ENCODE results near the gene PKM.

The PKM gene

DNA sequence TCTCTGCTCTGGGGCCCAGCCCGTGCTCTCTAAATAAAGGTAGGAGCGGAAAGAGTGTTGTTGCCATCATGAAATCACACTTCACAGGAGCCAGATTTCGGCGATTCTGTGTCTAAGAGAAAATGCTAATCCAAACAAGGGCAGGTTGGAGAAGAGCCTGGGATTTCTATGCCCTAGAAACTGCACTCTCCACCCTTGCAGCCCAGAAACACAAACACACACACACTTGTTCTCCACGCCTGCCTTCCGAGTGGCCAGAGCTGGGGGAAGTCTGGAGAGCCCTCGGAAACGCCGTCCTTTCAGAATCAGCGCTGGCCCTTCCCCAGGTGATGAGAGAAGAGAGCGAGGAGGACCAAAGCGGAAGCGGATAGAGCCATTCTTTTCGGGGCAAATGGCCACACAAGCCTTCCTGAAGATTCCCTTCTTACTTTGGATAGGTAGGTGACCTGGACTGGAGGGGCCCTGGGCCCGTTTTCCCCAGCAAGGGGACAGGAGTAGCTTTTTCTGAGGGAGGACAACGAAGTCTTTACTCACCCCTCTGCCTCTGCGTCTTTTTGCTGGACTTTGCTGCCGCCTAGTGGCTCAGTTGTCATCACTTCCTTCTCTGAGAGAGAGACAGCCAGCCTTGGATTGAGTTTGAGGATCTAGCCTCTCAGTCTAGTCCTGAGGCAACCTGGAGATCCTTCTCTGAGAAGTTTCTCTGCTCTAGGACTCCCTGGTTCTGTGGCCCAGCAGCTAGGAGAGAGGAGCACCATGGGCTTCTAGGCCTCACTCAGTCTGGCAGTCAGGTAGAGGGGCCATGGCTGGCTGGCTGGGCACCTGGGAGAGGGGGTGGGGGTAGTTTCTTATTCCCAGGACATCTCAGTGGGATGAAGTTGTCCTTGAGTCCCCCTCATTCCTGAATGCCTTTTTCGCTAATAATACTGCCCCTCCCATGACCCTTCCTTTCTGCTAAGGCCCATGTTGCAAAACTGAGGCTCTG lies 75.1 kb downstream of the PKM start:
- Histone ChIP-seq H3K4me3 (ENCODE audit: low read length in 2 of 2) (peak overlapping the region; percentile 75 to 81), H3K27ac (ENCODE audit: low read length) (peak overlapping the region; percentile 86), H3K9ac (ENCODE audit: low read length in 2 of 2) (peak overlapping the region; percentile 71 to 83), H3K27me3 (ENCODE audit: control insufficient read depth in 1 of 2, insufficient read depth in 2 of 2, low read length in 2 of 2) (no peaks in the 10 kb centered on the region), H3K36me3 (ENCODE audit: control insufficient read depth in 2 of 2, insufficient read depth in 2 of 2, low read length in 2 of 2) (no peaks in the 10 kb centered on the region), H3K9me3 (ENCODE audit: control insufficient read depth in 2 of 2, low read length in 2 of 2) (no peaks in the 10 kb centered on the region), H3K4me1 (ENCODE audit: control insufficient read depth, insufficient read depth, low read length) (peaks cover 26% of the 10 kb centered on the region)

DNA sequence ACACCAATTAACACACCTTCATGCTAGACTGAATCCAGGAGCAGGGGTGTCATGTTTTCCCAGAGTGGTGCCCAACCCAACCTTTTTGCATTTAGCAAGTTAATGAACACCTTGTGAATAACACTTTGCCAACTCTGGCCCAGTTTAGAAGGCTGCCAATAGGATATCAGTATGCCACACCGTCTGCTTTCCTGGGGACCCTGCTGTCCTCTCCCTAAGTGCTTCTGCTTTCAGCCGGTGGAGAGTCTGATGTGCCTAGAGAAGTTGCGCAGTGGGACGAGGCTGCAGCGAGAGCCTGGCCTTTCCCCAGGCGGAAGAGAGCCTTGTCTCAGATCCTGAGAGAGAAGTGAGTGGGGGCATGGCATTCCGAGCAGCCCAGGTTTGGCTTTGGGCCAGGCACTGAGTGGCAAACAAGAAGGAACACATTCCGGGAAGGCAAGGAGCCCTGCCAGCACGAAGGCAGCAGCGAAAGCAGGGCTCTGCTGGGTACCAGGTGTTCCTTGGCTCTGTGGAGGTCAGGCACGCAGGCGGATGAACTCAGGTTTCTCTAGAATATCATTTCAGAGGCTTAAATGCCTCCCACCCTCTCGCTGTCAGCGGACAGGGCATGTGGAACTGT lies 75.9 kb downstream of the PKM start:
- no peaks in the 10 kb centered on the region for H3K9me3 ChIP-seq (ENCODE audit: control insufficient read depth in 2 of 2, low read length in 2 of 2)
- H3K4me1 ChIP-seq (ENCODE audit: control insufficient read depth, insufficient read depth, low read length): peaks cover 26% of the 10 kb centered on the region
- peak overlapping the region; percentile 86 for H3K27ac ChIP-seq (ENCODE audit: low read length)
- no peaks in the 10 kb centered on the region for H3K27me3 ChIP-seq (ENCODE audit: control insufficient read depth in 1 of 2, insufficient read depth in 2 of 2, low read length in 2 of 2)
- peak overlapping the region; percentile 71 to 83 for H3K9ac ChIP-seq (ENCODE audit: low read length in 2 of 2)
- H3K36me3 ChIP-seq (ENCODE audit: control insufficient read depth in 2 of 2, insufficient read depth in 2 of 2, low read length in 2 of 2): no peaks in the 10 kb centered on the region
- peak overlapping the region; percentile 75 to 81 for H3K4me3 ChIP-seq (ENCODE audit: low read length in 2 of 2)

DNA sequence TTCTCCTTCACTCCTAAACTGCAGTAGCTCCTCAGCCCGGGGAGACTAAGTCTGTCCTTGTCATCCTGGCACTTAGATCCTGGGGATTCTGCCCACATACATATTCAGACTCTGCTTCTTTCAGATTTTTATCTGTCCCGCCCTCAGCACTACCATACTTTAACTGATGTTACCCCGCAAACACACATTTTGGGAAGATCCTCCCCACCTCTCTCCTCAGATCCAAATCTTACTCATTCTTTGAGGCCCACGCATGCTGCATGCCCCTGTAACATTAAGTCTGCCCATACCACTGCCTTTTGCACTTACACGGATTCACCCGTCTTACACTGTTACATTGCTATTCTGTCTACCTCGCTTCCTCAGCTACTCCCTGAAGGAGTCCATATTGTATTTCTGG lies 76.7 kb downstream of the PKM start:
- Histone ChIP-seq H3K9ac (ENCODE audit: low read length in 2 of 2) (peak overlapping the region in 1 of 2 donors; percentile 71), H3K4me1 (ENCODE audit: control insufficient read depth, insufficient read depth, low read length) (peaks cover 26% of the 10 kb centered on the region), H3K27me3 (ENCODE audit: control insufficient read depth in 1 of 2, insufficient read depth in 2 of 2, low read length in 2 of 2) (no peaks in the 10 kb centered on the region), H3K27ac (ENCODE audit: low read length) (peak overlapping the region; percentile 86), H3K36me3 (ENCODE audit: control insufficient read depth in 2 of 2, insufficient read depth in 2 of 2, low read length in 2 of 2) (no peaks in the 10 kb centered on the region), H3K9me3 (ENCODE audit: control insufficient read depth in 2 of 2, low read length in 2 of 2) (no peaks in the 10 kb centered on the region), H3K4me3 (ENCODE audit: low read length in 2 of 2) (no peak overlapping the region)

- Histone ChIP-seq H3K27ac (ENCODE audit: low read length) (peak overlapping the region; percentile 86), H3K9ac (ENCODE audit: low read length in 2 of 2) (no peak overlapping the region), H3K9me3 (ENCODE audit: control insufficient read depth in 2 of 2, low read length in 2 of 2) (no peaks in the 10 kb centered on the region), H3K27me3 (ENCODE audit: control insufficient read depth in 1 of 2, insufficient read depth in 2 of 2, low read length in 2 of 2) (no peaks in the 10 kb centered on the region), H3K4me3 (ENCODE audit: low read length in 2 of 2) (peak overlapping the region in 1 of 2 donors; percentile 15), H3K4me1 (ENCODE audit: control insufficient read depth, insufficient read depth, low read length) (peaks cover 26% of the 10 kb centered on the region), H3K36me3 (ENCODE audit: control insufficient read depth in 2 of 2, insufficient read depth in 2 of 2, low read length in 2 of 2) (no peaks in the 10 kb centered on the region)
These were observed 77.6 kb downstream of the PKM start for GRCh38 chr15:72153269-72154000.
